ENCODE measurements around the gene TNFRSF19.

DNA sequence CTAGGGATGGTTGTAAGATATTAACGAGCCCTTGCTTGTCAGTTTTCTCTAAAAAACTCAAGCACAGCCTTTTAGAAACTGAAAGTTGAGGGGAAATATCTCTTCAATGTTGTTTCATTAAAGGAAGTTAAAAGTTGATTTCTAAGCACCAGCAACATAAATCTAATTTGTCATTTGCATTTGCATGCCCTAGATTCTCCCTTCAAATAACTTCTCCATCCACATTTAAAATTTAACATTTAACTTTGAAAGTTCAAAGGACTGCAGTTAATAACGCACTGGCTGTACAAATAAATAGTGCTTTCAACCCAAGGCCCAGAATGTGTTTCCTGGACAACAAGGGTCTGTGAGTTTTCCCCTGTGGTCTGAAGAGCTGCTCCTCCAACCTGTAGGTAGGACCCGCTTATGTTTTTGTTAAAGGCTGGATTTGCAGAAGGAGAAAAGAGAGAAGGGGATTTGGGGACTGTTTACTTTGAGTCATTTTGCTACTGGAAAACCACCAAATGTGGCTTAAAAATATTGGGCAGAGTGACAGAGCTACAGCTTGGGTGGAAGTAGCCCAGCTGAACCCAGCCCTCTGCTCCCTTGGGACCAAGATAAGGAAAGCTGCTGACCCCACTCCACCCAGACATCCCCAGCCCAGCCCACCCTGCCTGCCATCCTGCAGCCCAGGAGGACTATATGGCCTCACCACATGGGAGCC, 39.8 kb downstream of the TNFRSF19 start:
- TF ChIP-seq, protein P1, sequence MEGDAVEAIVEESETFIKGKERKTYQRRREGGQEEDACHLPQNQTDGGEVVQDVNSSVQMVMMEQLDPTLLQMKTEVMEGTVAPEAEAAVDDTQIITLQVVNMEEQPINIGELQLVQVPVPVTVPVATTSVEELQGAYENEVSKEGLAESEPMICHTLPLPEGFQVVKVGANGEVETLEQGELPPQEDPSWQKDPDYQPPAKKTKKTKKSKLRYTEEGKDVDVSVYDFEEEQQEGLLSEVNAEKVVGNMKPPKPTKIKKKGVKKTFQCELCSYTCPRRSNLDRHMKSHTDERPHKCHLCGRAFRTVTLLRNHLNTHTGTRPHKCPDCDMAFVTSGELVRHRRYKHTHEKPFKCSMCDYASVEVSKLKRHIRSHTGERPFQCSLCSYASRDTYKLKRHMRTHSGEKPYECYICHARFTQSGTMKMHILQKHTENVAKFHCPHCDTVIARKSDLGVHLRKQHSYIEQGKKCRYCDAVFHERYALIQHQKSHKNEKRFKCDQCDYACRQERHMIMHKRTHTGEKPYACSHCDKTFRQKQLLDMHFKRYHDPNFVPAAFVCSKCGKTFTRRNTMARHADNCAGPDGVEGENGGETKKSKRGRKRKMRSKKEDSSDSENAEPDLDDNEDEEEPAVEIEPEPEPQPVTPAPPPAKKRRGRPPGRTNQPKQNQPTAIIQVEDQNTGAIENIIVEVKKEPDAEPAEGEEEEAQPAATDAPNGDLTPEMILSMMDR (IDR thresholded peaks at IDR 0.05; ENCODE audit: low read length): no peak
- TF ChIP-seq EZH2 (optimal IDR thresholded peaks at IDR 0.05; ENCODE audit: low read depth, low read length): no peak
- no peak for TF ChIP-seq EZH2phosphoT487 (IDR thresholded peaks at IDR 0.05; ENCODE audit: low read length)

All from MM.1S (cell line).